GF-D8 (cell line): Measurements from ENCODE around the gene SVOP.
"Not testable (repeated sequence)": the region's sequence is repeated elsewhere in the genome, so short reads cannot be mapped to it uniquely, and the experiment has no call there.

Experiments
- DNase-seq: peaks from one replicate; lab custom pipeline; 2025; lab: John Stamatoyannopoulos, UW

SVOP gene

DNA sequence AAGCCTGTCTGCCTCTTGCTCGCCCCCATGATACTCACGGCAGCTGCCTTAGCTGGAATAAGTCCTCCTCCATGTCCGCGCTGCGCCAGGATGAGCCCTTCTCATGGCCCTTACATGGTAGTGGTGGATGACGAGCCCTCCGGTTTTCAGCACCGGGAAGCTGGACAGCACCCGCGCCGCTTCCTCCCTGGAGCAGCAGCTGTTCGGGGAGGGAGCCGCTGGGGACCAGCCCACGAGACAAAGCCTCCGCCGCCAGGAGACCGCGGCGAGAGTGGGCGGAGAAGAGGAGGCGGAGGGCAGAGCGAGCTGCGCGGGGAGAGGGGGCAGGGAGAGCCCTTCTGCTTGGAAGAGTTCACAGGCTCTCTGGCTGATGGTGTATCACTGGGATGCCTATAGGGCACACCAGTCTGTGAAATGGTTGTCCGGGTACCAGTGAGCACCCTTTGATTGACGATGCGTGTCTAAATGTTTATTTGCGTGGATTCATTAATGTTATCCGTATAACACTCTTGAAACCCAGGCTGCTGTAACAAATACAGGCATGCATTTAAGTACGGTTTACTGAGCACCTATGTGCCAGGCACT is at the start of gene SVOP:
SVOP (minus strand) TSS at position 273 of the 585 bp plus-strand sequence; CDS start at position 73, 200 bp downstream.
- no peak for DNase-seq

GRCh38 chr12:109069307-109070271 is 48.7 kb upstream of the SVOP start:
- DNase-seq = no peak

GRCh38 chr12:109065853-109066193 is 45.0 kb upstream of the SVOP start:
- no peak for DNase-seq

DNA sequence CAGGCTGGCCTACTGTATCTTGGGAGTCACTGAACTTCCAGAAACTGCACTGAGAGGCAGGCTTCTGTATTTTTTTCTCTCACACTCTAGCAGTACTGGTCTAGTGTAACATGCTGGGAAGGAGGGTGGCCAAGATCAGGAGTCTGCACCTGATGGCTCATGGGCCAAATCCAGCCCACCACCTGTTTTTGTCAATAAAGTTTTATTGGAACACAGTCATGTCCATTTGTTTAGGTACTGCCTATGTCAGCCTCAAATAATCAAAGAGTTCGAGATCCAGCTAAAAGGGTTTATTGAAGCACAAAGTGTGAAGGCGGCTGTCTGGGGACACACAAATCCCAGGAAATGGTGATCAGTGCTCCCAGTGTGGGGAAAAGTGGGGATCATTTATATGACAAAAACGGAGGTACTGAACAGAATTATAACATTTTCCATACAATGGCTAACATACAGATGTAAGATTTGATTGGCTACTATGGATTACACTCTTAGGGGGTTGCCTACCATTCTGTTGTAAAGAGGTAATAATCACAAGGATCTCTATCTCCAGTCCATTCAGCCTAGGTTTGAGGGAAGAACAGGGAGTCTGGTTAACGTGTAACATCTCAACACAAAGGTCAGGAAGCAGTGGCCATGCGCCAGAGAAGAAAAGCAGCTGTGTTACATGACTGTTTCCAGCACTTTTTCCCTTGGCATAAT is 44.4 kb upstream of the SVOP start:
- DNase-seq = no peak

- DNase-seq = no peak
Observed at GRCh38 chr12:109064143-109064542, 43.3 kb upstream of the SVOP start.

DNA sequence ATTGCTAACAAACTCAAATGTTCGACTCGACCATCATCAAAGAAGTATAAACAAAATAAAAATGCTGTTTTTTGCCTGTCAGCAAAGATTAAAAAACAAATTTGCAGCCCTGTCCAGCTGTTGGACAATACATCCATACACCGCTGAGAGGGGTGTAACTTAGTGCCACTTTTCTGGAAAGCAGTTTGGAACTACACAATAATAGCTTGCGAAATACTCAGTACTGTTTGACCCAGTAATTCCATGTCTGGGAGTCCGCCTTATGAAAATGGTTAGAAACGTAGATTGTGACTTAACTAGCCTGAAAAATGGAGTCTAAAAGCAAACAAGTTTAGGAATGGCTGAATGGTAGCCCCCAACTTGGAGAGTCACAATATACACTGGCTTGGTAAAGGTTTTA is 37.9 kb upstream of the SVOP start:
- no peak for DNase-seq

DNA sequence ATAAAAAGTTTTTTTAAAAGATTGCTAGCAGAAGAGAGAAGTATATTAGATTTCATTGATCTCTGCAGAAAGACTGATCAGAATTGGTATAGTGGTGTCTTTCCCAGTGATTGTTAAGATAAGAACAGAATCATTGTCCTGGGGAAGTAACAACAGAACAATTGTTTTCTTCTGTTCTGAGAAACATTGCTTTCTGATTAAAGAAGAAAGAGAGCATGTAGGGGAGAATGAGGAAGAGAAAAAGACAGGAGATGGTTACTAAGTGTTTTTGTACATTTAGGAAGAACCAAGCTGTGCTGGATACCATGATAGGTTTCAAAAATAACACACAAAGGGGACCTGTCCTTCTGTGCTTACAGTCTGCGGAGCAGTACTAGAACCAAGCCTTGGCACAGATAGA is 36.5 kb upstream of the SVOP start:
- DNase-seq = no peak

GRCh38 chr12:109056891-109057290 is 36.0 kb upstream of the SVOP start:
- no peak for DNase-seq

DNA sequence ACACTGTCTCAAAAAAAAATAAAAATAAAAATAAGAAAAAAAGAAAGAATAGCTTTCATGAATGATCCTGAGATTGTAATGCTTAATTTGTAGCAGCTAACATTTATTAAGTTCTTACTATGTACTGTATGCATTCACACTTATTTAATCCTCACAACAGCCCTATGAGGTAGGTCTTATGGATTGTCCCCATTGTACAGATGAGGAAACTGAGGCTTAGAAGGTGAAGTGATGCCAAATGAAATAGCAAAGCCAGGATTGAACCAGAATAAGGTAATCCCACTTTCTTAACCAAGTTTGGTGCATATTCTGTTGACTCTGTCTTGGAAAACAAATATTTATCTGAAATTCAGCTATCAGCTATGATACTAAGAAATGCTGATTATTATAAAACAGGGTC is 33.7 kb upstream of the SVOP start:
- no peak for DNase-seq

DNA sequence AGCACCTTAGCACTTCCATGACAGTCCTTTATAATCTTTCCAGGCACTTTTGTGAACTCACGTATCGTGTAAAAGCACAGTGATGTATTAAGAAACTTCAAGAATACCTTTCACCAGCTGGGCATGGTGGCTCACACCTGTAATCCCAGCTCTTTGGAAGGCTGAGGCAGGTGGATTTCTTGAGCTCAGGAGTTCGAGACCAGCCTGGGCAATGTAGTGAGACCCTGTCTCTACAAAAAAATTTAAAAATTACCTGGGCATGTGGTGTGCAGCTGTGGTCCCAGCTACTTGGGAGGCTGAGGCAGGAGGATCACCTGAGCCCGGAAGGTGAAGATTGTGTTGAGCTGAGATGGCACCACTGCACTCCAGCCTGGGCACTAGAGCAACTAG is 33.3 kb upstream of the SVOP start:
- not testable (repeated sequence) for DNase-seq

- DNase-seq = no peak
Observed at GRCh38 chr12:109053382-109054123, 32.7 kb upstream of the SVOP start.

DNA sequence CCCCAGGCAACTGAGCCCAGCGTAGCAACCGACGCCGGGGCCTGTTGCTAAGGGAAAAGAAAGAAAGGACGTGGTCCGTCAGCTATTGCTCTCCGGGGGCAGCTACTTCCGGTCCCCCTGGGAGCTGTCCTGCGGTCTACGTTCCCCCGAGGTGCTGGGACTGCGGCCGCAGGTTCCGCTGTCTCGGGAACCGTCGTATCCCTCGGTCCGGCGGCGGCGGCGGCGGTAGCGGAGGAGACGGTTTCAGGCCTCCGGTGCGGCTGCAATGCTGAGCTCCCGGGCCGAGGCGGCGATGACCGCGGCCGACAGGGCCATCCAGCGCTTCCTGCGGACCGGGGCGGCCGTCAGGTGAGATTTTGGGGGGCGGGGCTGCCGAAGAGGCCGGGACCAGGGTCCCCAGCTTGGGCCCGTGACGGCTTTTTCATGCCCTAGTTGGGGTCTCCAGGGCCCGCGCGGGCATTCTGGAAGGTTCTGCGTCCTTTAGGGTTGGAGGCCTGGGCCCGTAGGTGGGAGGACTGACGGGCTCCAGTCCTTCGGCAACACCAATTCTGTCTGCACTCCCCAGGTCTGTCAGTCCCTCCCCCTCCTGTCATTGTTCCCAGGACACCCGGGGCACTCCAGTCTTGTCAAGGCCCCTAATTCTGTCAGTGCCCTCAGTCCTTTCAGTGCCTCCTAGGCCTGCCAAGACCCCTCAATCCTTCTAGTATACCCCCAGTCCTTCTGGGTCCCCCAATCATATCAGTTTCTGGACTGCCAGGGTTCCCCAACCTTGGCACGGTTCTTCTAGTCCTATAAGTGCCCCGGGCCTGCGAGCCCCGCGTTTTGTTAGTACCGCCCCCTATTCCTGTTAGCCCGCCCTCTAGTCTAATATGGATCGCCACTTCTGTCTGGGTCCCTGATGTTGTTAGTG is 31.8 kb upstream of the SVOP start, which contains the start of gene USP30:
USP30 (plus strand) TSS at position 163 of the 910 bp plus-strand sequence; CDS start at position 266, 103 bp downstream.
- peak; percentile 34 for DNase-seq

DNA sequence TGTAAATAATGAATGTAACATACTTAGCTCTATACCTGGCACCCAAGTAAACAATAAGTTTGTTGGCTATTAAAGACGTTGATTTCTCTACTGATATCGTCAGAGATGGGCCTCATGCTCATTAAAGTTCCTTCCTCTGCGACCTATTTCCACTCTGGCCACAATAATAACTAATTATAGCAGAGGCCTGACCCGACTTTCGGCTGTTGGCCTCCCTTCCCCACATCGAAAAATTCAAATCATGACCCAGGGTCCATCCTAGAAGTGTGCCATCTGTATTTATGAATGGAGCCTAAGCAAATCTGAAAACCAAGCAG is 31.2 kb upstream of the SVOP start:
- no peak for DNase-seq

GRCh38 chr12:109049794-109050193 is 28.9 kb upstream of the SVOP start:
- DNase-seq = not testable (repeated sequence)

- not testable (repeated sequence) for DNase-seq
Observed at GRCh38 chr12:109048706-109049105, 27.8 kb upstream of the SVOP start.

DNA sequence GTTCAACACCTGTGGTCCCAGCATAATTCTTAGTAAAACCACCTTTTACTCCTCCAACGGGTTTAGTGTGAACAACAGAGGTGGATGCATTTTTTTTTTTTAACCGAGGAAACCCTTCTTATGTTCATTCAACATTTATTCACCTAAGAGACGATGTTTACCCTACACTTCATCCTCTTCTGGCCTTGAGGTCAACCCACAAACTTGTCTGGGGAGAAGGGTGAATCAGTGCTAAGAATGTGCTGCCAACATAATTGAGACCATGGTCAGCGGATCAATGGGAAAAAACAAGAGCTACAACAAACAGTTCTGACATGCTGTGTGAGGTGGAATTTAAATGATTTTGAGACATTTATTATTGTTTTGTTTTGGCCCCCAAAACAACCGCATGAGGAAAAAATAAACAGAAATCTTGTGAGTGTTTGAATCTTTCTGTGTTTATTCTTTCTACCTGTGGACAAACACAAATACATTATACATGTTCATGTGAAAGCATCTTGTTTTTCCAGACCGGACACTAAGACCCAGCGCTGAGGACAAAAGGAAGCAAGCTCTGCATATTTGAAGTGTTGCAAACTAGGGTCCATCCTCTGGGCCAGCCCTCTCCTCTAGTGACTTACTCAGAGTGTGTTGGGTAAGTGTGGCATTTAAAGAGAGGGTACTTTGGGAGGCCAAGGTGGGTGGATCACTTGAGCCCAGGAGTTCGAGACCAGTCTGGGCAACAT is 26.4 kb upstream of the SVOP start:
- no peak for DNase-seq

GRCh38 chr12:109044241-109044640 is 23.4 kb upstream of the SVOP start:
- DNase-seq = no peak

DNA sequence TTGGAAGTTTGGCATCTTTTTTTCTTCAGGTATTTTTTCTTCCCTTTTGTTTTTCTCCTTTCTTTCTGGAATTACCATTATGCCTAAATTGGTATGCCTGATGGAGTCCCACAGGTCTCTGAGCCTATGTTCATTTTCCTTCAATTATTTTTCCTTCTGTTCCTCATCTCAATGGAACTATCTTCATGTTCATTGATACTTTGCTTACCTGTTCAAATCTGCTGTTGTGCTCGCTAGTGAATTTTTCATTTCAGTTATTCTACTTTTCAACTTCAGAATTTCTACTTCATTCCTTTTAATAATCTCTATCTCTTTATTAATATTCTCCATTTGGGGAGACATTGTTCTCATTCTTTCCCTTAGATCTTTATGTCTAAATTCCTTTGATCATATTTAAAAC is 16.1 kb upstream of the SVOP start:
- no peak for DNase-seq

DNA sequence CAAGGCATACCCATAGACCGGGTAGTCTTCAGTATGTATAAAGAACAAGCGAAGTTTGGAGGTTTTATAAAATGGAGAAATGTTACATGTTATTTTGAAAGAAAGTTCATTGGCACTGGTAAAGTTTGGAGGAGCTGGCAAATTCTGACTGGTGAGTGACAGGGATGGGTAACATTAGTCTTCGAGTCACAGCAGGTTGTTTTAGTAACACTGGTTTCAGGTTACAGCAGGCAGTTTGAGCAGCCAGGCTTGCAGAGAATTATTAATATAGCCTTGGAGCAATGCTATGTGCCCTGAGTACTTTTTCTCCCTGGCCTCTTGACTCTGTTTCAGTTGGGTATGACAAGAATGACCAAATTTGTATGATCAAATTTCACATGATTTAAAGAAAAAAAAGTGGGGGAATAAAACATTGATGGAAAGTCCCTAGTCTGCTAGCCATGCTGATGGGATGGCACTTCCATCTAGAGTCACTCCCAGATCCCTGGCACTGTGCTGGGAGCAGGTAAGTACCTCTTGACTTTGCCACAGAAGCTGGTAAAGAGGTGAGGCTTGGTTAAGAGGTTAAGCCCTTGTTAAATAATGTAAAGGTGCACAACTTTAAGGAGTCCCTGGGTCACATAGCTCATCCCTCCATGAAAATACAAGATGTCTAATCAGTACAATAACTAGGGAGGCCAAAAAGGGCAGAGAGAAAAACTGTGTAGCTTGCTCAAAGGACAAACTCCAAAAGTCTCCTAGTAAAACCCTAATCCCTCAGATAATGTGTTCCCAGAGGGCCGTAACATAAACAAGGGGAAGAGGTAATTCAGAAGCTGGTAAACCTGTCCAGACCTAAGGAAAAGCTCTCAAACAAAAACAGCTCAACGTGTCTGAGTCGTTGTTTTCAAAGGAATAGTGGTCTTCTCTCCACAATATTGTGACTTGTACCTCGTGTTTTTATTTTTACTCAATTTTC is 12.7 kb upstream of the SVOP start:
- no peak for DNase-seq
